MV-4-11 (cell line): ENCODE measurements around the gene PHKA1.
A peak's percentile ranks its signal among the peaks of the same experiment; 100 is the strongest.
"Not testable (repeated sequence)": the region's sequence is repeated elsewhere in the genome, so short reads cannot be mapped to it uniquely, and the experiment has no call there.

Experiments used
- DNase-seq: peaks from one replicate; lab custom pipeline; 2025; lab: John Stamatoyannopoulos, UW

The PHKA1 gene

DNA sequence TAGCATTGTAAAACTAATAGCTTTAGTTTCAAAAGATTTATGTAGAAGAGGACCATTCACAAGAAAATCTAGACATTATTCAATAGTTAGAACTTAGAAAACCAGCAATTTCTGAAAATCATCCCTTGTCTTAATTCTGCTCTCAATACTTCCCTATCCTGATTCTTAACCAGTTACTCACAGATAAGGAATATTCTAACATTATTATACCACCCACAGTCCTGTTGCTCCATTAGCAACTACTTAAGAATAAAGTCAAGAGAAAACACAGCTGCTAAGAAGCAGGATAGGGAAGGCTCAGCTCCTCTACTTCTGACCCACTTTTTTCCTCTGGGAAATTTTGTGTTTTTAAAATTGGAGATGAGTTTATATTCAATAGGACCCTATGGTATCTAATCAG lies 47.7 kb downstream of the PHKA1 start:
- no peak for DNase-seq

DNA sequence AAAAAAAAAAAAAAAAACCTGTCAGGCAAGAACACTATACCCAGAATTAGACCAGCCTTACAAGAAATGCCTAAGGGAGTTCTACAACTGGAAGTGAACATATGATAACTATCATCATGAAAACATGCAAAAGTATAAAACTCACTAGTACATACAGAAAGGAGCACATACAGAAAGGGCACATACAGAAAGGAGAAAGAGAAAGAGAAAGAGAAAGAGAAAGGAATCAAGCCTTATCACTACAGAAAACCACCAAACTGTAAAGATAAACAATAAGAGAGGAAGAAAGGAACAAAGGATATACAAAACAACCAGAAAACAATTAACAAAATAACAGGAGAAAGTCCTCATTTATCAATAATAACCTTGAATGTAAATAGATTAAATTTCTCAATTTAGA lies 50.4 kb downstream of the PHKA1 start:
- no peak for DNase-seq

DNA sequence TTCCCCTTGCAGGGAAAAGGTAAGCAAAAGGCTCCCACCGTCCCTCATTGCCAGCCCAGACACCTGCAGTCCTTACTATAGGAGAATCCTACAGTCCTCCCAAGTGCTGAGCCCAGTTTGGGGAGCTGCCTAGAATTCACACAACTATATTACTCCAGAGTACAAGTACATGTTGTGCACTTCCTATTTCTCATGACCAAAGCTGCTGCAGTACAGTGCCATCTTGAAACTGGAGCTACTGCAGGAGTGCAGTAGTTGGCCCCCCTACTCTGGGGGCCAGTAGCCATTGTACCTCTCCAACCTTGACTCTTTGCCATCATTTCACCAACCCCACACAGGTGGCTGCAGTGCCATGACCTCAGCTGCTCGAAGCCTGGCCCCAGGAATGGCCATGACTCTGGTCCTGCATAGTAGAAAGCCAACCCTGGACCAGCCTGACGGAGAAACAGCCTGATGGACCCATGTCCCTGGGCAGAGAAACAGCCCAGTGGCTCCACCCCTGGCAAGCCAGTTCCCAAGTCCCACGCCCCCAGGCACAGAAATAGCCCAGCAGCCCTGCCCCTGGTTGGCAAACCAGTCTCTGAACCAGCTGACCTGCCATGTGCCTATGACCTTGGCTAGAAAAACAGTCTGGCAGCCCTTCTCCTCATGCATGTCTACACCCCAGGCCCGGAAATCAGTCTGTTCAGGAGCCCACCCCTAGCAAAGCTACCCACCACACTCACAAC lies 51.9 kb downstream of the PHKA1 start:
- no peak for DNase-seq

DNA sequence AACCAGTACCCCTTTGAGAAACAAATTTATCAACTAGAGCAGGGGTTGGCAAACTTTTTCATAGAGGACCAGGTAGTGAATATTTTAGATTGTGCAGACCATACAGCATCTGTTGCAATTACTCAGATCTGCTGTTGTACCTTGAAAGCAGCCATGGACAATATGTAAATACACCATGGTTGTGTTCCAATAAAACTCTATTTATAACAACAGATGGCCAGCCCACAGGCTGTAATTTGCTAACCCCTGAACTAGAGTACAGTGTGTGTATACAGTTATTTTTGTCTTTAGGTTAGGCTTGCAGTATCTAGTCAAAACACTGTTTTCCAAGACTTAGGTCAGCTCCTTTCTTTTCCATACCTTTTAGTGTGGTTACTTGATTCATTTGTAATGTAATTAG lies 54.4 kb downstream of the PHKA1 start:
- no peak for DNase-seq

DNA sequence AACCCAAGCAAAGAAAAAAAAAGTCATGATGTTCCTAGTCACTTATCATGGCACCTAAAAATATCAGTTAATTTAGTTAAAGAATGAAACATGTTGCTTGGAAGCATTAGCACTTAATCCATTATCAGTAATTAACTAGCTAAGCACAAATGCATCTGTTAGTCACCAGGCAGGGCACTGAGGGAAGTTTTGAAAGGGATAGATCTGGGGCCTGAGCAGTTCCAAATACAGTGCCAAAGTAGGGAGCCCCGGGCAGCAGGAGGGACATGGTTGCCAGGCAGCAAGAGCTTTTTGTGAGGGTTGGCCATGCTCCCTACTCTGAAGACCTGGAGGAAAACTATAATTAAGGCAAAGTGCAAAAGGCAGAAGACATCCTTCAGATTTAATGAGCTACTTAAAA lies 62.0 kb downstream of the PHKA1 start:
- no peak for DNase-seq

DNA sequence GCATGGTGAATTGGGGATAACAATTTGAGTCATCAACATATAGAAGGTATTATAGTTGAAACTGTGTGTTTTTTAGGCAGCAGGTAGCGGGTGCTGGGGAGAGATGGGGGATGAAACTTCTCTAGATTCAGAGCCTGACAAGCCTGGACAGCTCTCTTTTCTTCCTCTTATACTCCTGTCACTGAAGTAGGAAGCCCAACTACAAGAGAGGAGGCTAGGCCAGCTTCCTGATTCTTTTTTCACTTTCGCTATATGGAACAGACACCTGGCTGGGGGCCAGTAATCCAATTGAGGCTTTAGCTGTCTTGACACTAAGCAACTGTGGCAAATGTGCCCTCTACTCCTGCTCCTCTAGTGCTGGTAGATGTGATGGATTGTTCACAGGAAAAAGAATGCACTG lies 69.2 kb downstream of the PHKA1 start:
- peak; percentile 57 for DNase-seq

DNA sequence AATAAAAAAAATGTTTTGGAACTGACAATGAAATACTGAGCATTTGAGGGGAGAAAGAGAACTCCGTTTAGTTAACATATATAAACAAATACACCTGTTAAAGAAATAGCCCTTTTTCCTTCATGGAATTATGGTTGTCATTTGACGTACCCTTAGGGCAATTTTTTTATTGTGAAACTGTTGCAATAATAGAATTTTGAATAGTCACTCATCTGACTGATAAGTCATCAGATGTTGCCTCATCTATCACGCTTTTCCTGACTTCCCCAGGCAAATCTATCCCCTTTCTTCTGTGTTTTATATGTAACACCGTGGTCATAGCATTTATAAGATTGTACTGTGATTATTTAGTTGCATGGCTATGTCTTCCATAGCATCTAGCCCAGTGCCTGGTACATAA lies 72.5 kb downstream of the PHKA1 start:
- DNase-seq: no peak

DNA sequence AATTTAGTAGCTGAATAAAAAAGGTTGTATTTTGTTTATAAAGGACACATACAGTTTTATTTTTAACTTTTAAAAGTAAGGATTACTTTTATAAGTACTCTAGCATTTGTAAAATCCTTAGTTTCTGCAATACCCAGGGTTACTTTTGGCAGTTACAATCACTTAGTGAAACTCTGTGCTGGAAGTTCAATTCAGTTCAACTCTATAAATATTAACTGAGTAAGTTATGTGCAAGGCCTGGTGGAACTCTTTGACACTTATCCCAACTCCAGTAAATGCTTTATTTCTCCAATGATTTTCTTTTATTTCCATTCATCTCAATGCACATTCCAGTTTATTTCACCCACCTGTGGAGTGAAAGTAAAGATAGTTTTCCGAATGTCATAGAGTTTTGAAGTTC lies 78.2 kb downstream of the PHKA1 start:
- DNase-seq: no peak

DNA sequence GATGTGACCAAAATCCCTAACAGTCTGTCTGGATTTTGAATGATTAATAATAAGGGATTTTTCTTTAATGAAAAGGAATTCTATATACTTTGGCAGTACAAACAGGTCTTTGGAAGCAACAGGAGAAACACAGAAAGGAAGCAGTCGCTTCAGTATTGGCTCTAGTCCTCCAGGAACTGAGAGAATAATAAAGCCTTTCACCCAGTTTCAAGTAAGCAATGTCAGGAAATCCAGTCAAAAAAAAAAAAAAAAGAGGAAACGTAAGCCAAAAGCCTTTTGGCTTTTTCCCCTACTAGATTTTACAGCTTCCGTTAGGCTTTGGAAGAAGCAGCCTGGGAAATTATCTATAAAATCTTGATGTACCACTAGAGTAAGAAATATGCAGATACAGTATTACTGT lies 79.8 kb downstream of the PHKA1 start:
- no peak for DNase-seq

DNA sequence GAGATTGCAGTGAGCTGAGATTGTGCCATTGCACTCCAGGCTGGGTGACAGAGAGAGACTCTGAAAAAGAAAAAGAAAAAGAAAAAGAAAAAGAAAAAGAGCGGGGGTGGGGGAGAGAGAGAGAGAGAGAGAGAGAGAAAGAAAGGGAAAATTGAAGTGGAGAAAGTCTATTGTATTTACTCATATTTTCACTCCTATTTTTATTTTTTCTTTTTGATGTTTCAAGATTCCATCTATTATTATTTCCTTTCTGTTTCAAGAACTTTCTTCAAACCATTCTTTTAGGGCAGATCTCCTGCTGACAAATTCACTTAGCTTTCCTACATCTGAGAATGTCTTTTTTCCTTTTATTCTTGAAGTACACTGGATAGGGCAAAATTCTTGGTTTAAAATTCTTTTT lies 83.9 kb downstream of the PHKA1 start:
- DNase-seq: no peak

DNA sequence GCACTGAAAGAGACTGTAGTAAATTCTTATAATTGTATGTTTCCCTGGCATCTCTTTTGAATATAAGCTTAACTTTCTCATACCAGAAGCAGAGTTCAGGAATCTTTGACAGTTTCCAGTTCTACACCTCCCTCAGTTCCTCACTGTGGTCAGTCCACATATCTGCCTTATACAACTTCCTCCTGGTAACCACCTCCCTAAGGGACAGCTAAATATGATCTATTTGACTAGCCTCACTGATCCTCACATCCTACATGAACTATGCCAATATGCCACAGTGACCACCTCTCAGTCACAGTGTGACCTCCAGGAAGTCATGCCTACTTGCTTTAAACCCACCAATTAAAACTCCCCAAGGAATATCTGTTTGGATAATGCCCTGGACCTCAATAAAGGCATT lies 89.9 kb downstream of the PHKA1 start:
- DNase-seq: peak; percentile 7

DNA sequence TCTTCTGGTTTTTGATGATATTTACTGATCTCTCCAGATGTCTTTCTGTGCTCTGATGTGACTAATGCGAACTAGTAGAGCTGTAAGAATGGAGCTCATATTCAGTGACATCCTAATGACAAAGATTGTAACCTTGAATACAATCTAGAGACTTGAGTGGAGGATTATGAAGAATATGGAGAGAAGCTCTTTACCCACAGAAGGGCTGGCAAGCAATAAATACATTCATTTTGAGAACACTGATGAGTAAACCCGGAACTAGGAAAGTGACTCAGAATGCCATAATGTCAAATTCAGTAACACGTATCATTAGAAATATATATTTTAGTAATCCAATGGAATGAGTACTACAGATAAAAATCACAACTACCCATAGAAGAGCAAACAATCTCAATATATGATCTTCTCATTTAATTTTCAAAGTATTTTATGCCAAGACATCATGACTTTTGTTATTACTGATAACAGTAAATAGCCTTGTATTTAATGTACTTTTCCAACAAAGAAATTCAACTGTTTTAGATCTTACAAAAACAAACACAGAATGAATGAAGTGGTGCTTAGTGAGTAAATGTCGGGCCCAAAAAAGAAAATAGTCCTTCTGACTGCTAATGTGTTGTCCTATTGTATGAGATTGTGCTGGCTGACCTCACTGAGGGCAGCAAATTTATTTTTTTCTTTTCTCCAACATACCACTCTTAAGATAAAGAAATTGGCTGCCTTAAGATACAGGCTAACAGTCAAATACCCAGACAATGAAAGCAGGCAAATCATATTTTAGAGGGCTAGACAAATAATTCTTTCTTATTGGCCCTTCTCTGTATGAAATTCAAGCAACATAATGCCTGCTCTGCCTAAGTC lies 92.3 kb downstream of the PHKA1 start:
- no peak for DNase-seq

DNA sequence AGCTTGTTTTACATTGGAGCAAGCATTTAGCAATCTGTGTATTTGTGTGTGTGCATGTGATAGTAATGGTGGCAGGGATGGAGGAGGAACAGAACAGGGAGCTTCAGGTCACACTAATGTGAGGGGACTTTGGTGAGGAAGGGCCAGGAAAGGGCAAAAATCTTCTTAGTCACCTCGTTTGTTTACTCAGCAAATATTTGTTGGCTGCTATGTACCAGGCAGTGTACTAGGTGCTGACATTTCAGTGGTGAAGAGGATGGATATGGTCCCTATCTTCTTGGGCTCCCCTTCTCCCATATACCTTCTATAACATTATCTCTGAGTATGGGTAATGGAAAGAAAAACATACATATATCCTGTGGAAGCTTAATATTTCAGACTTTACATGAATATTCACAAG lies 92.9 kb downstream of the PHKA1 start:
- DNase-seq: no peak

DNA sequence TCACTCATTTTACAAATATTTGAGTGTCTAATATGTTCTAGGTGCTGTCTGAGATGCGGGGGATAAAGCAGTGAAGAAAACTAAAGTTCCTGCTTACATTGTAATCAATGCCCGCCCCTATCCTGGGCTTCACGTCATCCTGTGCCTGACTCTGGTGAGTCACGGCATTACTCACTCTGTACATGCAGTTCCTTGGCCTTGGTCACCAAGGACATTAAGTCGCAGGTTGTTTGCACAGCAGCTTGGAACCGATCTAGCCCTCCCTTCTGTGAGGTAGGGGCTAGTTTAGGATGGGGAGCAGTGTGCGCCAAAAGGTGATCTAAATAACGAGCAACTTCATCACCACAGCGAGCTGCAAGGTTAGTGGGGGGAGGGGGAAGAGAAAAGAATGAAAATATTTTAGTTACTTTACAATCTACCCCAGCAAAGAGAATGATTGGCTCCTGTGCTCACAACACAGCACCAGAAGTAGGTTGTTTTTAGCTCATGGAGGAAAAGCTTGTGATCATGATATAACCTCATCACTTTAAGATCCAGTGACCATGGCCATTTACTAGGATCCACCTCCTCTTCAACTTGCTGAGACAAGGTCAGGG lies 93.5 kb downstream of the PHKA1 start:
- peak; percentile 26 for DNase-seq

DNA sequence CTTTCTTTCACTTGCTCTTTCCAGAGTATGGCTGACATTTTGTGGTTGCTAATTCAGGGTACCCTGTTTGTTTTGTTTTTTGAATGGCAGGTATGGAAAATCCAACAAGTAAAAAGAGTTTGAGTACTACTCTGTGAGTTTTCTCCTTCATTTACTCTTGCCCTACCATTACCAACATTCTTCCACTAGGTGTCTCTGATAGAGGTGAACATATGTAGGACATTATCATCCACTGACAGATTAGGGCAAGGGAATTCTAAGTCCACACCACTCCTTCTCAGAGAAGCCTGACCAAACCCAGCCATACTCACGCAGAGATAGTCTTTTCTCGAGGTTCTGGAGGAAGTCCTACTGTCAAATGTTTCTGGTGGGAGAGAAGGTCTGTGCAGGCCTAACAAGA lies 104.8 kb downstream of the PHKA1 start:
- no peak for DNase-seq

DNA sequence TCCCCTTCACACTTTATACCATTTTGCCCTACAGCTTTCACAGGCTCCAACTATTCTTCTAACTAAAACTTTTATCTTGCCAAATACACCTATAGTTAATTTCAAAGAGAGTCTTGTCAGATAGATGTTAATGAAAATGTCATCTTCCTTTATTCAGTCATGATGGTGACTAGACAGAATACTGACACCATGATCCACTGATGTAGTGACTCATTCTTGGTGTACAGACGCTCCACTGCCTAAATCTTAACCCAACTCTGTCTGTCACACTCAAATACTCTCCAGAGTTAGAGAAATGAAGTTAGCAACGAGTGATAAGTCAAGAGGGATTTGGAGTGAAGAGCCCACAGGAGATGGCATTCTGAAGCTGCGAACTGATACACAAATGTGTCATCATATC lies 109.4 kb downstream of the PHKA1 start:
- DNase-seq: no peak

DNA sequence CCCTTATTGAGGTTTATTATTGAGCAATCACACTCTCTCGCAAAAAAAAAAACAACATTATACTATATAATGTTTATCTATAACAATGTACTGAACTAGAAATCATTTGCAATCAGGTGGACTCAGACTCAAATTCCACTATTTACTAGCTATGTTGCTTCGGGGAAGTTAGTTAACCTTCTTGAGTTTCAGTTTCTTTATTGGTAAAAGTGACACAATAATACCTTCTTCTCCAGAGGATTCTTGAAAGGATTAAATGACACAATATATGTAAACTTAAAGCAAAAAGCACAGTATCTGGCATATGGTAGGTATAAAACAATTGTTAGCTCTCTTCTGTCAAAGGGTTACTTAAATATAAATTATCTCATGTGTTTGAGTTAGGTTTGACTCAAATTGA lies 110.0 kb downstream of the PHKA1 start:
- peak; percentile 14 for DNase-seq

DNA sequence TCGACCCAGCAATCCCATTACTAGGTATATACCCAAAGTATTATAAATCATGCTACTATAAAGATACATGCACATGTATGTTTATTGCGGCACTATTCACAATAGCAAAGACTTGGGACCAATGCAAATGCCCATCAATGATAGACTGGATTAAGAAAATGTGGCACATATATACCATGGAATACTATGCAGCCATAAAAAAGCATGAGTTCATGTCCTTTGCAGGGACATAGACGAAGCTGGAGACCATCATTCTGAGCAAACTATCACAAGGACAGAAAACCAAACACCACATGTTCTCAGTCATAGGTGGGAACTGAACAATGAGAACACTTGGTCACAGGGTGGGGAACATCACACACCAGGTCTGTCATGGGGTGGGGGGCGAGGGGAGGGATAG lies 123.1 kb downstream of the PHKA1 start:
- not testable (repeated sequence) for DNase-seq

DNA sequence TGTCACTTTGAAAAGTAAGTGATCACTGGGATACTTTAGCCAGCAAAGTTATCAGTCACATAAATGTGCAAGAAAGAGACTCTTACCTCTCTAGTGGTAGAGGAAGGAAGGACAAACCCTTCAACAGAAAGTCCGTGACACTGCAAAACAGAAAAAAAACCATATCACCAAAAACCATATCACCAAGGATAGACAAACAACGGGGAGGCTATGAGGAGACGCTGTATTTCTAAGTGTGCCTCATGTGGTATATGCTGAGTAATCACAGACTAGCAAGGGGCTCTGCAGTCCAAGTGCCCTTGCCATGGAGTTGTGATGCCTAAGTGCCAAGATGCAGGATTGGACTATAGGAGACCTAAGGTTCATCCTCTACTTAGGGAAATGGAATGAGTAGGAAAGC lies 129.9 kb downstream of the PHKA1 start:
- no peak for DNase-seq

DNA sequence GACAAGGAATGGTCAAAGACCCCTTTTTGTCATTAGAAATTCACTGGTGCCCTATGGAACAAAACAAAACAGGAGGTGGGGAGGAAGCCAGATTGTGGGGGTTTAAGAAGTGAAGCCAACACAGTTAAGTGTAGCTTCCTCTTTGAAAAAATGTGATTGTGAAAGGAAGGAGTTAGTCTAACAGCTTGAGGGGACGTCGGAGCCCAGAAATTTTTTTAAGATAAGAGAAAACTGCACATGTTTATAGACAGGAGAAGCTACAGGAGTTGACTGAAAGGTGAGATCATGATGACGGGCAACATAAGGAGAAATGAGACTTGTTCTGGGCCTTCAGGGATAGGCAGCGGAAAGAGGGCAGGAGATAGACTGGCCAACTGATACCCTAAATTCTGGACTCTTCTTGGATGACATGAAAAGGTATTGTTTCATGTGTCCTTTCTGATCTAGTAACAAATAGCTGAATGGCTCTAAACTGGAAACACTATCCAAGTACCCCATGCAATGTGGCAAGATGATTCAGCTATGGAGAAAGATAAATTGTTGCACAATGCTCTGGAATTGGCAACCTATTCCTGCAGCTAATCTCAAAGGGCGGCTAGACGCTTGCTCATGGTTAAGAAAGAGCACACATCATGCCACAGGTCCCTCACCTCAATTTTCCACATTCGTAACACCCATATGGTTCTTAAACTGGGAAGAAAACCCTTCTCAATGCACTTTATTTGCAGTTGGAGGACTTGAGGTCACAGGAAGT lies 137.8 kb downstream of the PHKA1 start:
- peak; percentile 53 for DNase-seq

DNA sequence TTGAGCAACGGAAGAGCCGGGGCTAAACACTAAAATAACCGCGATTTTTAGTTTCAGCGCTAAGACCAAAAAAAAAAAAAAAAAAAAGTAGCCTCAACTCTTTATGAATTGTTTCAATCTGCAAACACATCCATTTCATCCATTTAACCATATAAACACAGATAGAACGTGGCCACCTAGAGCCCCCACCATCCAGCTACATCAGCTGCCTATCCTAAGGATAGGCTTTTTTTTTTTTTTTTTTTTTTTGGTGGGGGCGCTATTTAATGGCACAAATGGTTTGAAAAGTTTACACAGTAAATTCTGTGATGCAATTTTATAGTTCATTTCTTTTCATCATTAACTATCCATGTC lies 141.0 kb downstream of the PHKA1 start:
- no peak for DNase-seq
